GM12801 (cell line): Measurements from ENCODE around the gene COG7.

Experiments used
- CTCF ChIP-seq: IDR thresholded peaks from one replicate; pipeline ENCODE4 v1.5.1; 2011; ENCODE audit warnings: control low read depth; ENCODE audit not compliant: insufficient read length; ENCODE audit errors: extremely low read depth

Gene COG7

DNA sequence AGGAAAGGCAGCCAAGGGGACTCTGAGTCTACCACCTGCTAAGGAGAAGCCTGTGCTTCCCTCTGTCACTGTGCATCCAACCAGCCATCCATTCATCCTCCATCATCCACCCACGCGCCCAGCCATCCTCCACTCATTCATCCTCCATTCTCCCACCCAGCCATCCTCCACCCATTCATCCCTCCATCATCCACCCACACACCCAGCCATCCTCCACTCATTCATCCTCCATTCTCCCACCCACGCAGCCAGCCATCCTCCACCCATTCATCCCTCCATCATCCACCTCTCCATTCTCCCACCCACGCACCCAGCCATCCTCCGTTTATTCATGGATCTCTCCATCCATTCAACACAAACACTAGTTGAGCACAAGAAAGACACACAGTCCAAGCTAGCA, 74.1 kb downstream of the COG7 start:
- TF ChIP-seq CTCF: no peak

DNA sequence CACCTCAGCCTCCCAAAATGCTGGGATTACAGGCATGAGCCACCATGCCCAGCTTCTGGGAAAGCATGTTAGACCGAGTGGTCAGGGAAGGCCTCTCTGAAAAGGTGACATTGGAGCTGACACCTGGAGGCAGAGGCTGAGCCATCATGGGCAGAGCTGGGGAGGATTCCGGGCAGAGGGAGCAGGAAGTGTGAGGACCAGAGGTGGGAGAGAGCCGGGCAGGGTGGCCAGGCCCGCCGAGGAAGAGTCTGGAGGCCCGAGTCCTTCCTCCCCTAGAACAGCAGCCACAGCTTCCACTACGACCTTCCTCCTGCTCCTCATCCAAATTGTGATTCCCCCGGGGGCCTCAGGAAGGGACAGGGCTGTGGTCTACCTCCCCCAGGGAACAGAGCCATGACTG, 74.7 kb downstream of the COG7 start:
- TF ChIP-seq CTCF: no peak

DNA sequence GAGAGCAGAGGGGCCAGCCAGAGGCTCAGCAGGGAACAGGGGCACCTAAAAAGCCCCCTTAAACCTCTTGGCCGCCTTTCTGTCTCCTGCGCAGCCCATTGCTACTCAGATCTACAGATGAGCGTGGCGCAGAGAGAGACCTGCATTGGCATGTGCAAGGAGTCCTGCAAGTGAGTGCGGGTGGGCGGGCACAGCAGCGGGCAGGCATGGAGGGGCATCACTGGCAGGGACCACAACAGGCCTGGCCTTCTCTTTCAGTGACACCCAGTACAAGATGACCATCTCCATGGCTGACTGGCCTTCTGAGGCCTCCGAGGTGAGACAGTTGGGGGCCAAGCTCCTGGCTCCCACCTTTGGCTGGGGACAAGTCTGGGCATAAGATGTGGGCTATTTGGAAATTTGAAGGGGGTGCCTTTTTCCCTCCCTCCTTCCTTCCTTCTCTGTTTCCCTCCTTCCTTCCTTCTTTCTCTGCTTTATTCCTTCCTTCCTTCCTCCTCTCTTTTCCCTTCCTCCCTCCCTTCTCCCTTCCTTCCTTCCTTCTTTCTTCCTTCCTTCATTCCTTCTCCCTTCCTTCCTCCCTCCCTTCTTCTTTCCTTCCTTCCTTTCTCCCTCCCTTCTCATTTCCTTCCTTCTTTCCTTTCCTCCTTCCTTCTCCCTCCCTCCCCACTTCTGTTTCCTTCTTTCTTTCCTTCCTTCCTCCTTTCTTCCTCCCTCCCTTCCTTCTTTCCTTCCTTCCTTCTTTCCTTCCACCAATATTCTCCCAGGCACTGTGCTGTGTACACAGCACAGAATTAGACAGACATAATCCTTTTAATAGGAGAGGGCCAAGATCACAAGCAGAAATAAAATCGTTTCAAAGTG, 75.7 kb downstream of the COG7 start:
- TF ChIP-seq CTCF: no peak

- no peak for TF ChIP-seq CTCF
These were observed 77.3 kb downstream of the COG7 start for GRCh38 chr16:23375643-23376042.

- TF ChIP-seq CTCF: no peak
These were observed 78.1 kb downstream of the COG7 start for GRCh38 chr16:23374721-23375510.

DNA sequence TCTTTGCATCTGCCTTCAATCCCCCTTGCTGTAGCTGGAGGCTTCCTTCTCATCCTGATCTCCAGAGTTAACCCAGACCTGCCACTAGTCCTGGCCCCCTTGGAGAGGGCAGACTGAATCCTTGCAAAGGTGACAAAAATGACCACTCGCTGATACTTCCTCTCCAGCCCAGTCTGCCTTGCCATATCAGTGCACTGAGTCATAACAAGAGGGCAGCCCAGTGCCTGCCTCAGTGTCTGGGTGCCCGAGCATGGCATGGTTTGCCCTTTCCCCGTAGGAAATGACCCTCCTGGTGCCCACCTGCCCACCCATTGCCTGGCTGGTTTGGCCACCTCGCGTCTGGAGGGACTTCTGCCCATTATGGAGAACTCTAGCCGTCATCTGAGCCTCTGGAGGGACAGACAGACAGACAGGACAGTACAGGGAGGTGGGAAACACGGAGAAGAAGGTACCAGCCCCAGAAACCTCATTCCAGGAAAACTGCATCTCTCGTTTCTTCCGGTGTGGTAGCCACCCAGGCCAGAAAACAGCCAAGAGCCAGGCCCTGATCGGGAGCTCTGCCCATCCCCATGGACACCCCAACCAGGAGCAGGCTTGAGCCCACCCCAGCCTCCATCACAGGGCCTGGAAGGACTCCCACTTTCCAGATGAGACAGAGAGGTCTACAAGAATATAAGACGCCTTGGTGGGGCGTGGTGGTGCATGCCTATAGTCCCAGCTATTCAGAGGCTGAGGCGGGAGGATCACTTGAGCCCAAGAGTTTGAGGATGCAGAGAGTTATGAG, 79.4 kb downstream of the COG7 start:
- no peak for TF ChIP-seq CTCF

- no peak for TF ChIP-seq CTCF
These were observed 81.6 kb downstream of the COG7 start for GRCh38 chr16:23371368-23371767.
